NCI-H1048 (cell line): ENCODE data around the gene ENDOD1.

ENCODE experiments used
- DNase-seq: peaks from one replicate; lab custom pipeline; 2025; lab: John Stamatoyannopoulos, UW

The ENDOD1 gene

GRCh38 chr11:95144313-95145235, 54.9 kb downstream of the ENDOD1 start:
- DNase-seq: no peak

- DNase-seq: no peak
Observed at GRCh38 chr11:95145430-95146060, 55.9 kb downstream of the ENDOD1 start.

- DNase-seq: no peak
Observed at GRCh38 chr11:95147364-95147905, 57.8 kb downstream of the ENDOD1 start.

GRCh38 chr11:95148406-95148805, 58.8 kb downstream of the ENDOD1 start:
- DNase-seq: no peak

- DNase-seq: no peak
Observed at GRCh38 chr11:95148938-95149337, 59.3 kb downstream of the ENDOD1 start.

GRCh38 chr11:95149651-95150364, 60.2 kb downstream of the ENDOD1 start:
- no peak for DNase-seq

GRCh38 chr11:95150956-95151684, 61.5 kb downstream of the ENDOD1 start:
- peak; percentile 54 for DNase-seq

GRCh38 chr11:95152876-95153856, 63.5 kb downstream of the ENDOD1 start:
- DNase-seq: no peak

- no peak for DNase-seq
Observed at GRCh38 chr11:95153857-95154246, 64.2 kb downstream of the ENDOD1 start.

- DNase-seq: no peak
Observed at GRCh38 chr11:95154514-95154913, 64.9 kb downstream of the ENDOD1 start.

GRCh38 chr11:95155385-95155784, 65.7 kb downstream of the ENDOD1 start:
- DNase-seq: no peak

GRCh38 chr11:95156133-95156721, 66.6 kb downstream of the ENDOD1 start:
- no peak for DNase-seq

GRCh38 chr11:95156916-95157541, 67.4 kb downstream of the ENDOD1 start:
- DNase-seq: no peak

GRCh38 chr11:95157824-95158223, 68.2 kb downstream of the ENDOD1 start:
- no peak for DNase-seq

- DNase-seq: no peak
Observed at GRCh38 chr11:95161248-95161647, 71.6 kb downstream of the ENDOD1 start.

- DNase-seq: no peak
Observed at GRCh38 chr11:95163106-95163505, 73.5 kb downstream of the ENDOD1 start.

GRCh38 chr11:95165638-95166037, 76.0 kb downstream of the ENDOD1 start:
- DNase-seq: no peak

- no peak for DNase-seq
Observed at GRCh38 chr11:95166781-95167180, 77.1 kb downstream of the ENDOD1 start.

GRCh38 chr11:95170294-95170693, 80.6 kb downstream of the ENDOD1 start:
- no peak for DNase-seq
